Loucy (cell line): ENCODE measurements around the gene ABCC9.

Experiments
- EZH2phosphoT487 ChIP-seq: fragments of 200-600 bp; IDR thresholded peaks from 2 replicates; pipeline ENCODE4 v1.6.1; 2018; ENCODE audit warnings: antibody characterized with exemption, mild to moderate bottlenecking, moderate library complexity, borderline replicate concordance
- TF ChIP-seq, protein P1 (sequence below): fragments of 200-600 bp; sonication (generic); conservative IDR thresholded peaks from 2 replicates; pipeline ENCODE4 v1.5.1; 2014; ENCODE audit warnings: mild to moderate bottlenecking, antibody characterized with exemption, low read length

GRCh38 chr12:21980544-21980943 is 39.3 kb upstream of the ABCC9 start:
- TF ChIP-seq, protein P1, sequence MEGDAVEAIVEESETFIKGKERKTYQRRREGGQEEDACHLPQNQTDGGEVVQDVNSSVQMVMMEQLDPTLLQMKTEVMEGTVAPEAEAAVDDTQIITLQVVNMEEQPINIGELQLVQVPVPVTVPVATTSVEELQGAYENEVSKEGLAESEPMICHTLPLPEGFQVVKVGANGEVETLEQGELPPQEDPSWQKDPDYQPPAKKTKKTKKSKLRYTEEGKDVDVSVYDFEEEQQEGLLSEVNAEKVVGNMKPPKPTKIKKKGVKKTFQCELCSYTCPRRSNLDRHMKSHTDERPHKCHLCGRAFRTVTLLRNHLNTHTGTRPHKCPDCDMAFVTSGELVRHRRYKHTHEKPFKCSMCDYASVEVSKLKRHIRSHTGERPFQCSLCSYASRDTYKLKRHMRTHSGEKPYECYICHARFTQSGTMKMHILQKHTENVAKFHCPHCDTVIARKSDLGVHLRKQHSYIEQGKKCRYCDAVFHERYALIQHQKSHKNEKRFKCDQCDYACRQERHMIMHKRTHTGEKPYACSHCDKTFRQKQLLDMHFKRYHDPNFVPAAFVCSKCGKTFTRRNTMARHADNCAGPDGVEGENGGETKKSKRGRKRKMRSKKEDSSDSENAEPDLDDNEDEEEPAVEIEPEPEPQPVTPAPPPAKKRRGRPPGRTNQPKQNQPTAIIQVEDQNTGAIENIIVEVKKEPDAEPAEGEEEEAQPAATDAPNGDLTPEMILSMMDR = no peak
- TF ChIP-seq EZH2phosphoT487 = no peak
